Testis (tissue), 2 donors: ENCODE data around the gene PRKG1.

ENCODE experiments used
- POLR2A ChIP-seq: fragments of 450-650 bp; IDR thresholded peaks from one replicate; pipeline ENCODE4 v1.6.1; 2017; ENCODE audit warnings: antibody characterized with exemption, mild to moderate bottlenecking, moderate library complexity
- TF ChIP-seq, protein P1 (sequence below), 3 experiments: fragments of 450-650 bp in 2 of 3; fragments of 200-600 bp in 1 of 3; sonication (generic) in 1 of 3; IDR thresholded peaks; one replicate each; pipeline ENCODE4 v1.5.1; 2016 to 2019; ENCODE audit warnings: antibody characterized with exemption in 3 of 3, mild to moderate bottlenecking in 2 of 3, moderate library complexity in 1 of 3

DNA sequence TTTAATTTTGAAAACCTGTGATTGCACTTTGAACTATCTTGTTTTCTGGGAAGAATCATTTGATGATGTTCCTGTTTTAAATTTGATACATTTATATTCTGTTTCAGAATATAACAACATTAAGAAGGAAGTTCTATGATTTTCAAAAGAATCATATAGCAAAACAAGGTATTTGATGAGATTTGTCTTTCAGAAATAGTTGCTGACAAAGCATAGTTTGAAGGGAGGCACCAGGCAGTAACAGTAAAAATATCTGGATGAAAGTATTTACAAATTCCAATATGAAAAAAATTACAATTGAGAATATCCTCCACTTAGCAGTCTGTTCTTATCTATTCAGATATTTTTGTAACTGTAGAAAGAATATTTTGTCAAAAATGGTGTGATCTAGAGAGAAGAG lies 891.2 kb downstream of the PRKG1 start:
- no peak for TF ChIP-seq POLR2A
- TF ChIP-seq, protein P1, sequence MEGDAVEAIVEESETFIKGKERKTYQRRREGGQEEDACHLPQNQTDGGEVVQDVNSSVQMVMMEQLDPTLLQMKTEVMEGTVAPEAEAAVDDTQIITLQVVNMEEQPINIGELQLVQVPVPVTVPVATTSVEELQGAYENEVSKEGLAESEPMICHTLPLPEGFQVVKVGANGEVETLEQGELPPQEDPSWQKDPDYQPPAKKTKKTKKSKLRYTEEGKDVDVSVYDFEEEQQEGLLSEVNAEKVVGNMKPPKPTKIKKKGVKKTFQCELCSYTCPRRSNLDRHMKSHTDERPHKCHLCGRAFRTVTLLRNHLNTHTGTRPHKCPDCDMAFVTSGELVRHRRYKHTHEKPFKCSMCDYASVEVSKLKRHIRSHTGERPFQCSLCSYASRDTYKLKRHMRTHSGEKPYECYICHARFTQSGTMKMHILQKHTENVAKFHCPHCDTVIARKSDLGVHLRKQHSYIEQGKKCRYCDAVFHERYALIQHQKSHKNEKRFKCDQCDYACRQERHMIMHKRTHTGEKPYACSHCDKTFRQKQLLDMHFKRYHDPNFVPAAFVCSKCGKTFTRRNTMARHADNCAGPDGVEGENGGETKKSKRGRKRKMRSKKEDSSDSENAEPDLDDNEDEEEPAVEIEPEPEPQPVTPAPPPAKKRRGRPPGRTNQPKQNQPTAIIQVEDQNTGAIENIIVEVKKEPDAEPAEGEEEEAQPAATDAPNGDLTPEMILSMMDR (IDR thresholded peaks at IDR 0.05), result no peak
